ENCODE data around the gene FOSL2. TPM values are rescaled to one million over a fixed set of nuclear protein-coding genes. Genes with fewer than 3 reads are reported as not detected.
A peak's percentile ranks its signal among the peaks of the same experiment; 100 is the strongest.

The FOSL2 gene
- total RNA-seq = 10 to 100 TPM; 44.5 to 52.5 TPM

- peaks cover 6% of the 10 kb centered on the region for H3K36me3 Mint-ChIP-seq
- peaks cover 25 to 38% of the 10 kb centered on the region in 2 donors for H3K4me1 Mint-ChIP-seq (ENCODE audit: low read depth in 2 of 2)
- H3K27me3 Mint-ChIP-seq = no peaks in the 10 kb centered on the region
- DNase-seq (ENCODE audit: low spot score) (peak; percentile 97), ATAC-seq (peak; percentile 88 to 91)
- H3K9me3 Mint-ChIP-seq = no peaks in the 10 kb centered on the region
- H3K4me3 Mint-ChIP-seq = peak within 1 kb of the TSS; percentile 91
- peak within 1 kb of the TSS in 1 of 2 donors; percentile 91 for H3K27ac Mint-ChIP-seq
Measured at GRCh38 chr2:28392297-28393113, at the start of gene FOSL2. TSS of gene FOSL2 (plus strand) at chr2:28392858. CDS start at chr2:28393721, 863 bp downstream.

GRCh38 chr2:28343184-28343942, 49.3 kb upstream of the FOSL2 start:
- peak overlapping the region in 1 of 2 donors; percentile 50 for H3K27ac Mint-ChIP-seq

GRCh38 chr2:28343971-28344715, 48.5 kb upstream of the FOSL2 start:
- peaks cover 13 to 14% of the 10 kb centered on the region in 2 donors for H3K4me1 Mint-ChIP-seq (ENCODE audit: low read depth in 2 of 2)
- ATAC-seq = no peak
- DNase-seq (ENCODE audit: low spot score) = no peak
- H3K27ac Mint-ChIP-seq = no peak overlapping the region
- peaks cover 2% of the 10 kb centered on the region for H3K36me3 Mint-ChIP-seq
- H3K27me3 Mint-ChIP-seq = no peaks in the 10 kb centered on the region
- no peak overlapping the region for H3K4me3 Mint-ChIP-seq
- no peaks in the 10 kb centered on the region for H3K9me3 Mint-ChIP-seq

More at GRCh38 chr2:28343184-28343942, 49.3 kb upstream of the FOSL2 start:
- no peak for DNase-seq (ENCODE audit: low spot score)
- no peaks in the 10 kb centered on the region for H3K27me3 Mint-ChIP-seq
- no peak overlapping the region for H3K4me3 Mint-ChIP-seq
- ATAC-seq = no peak
- H3K36me3 Mint-ChIP-seq = peaks cover 4% of the 10 kb centered on the region
- H3K4me1 Mint-ChIP-seq (ENCODE audit: low read depth in 2 of 2) = peaks cover 11 to 16% of the 10 kb centered on the region in 2 donors
- H3K9me3 Mint-ChIP-seq = no peaks in the 10 kb centered on the region

GRCh38 chr2:28344756-28345373, 47.8 kb upstream of the FOSL2 start:
- peaks cover 15 to 17% of the 10 kb centered on the region in 2 donors for H3K4me1 Mint-ChIP-seq (ENCODE audit: low read depth in 2 of 2)
- DNase-seq (ENCODE audit: low spot score) = no peak
- H3K4me3 Mint-ChIP-seq = no peak overlapping the region
- no peaks in the 10 kb centered on the region for H3K27me3 Mint-ChIP-seq
- no peaks in the 10 kb centered on the region for H3K9me3 Mint-ChIP-seq
- H3K36me3 Mint-ChIP-seq = no peaks in the 10 kb centered on the region
- peak overlapping the region in 1 of 2 donors; percentile 14 for H3K27ac Mint-ChIP-seq
- ATAC-seq = no peak

- peaks cover 15 to 16% of the 10 kb centered on the region in 2 donors for H3K4me1 Mint-ChIP-seq (ENCODE audit: low read depth in 2 of 2)
- H3K4me3 Mint-ChIP-seq = no peak overlapping the region
- H3K9me3 Mint-ChIP-seq = no peaks in the 10 kb centered on the region
- no peaks in the 10 kb centered on the region for H3K36me3 Mint-ChIP-seq
- DNase-seq (ENCODE audit: low spot score) (no peak), ATAC-seq (no peak)
- H3K27ac Mint-ChIP-seq = peak overlapping the region in 1 of 2 donors; percentile 14
- H3K27me3 Mint-ChIP-seq = no peaks in the 10 kb centered on the region
Measured at GRCh38 chr2:28345619-28346018, 47.0 kb upstream of the FOSL2 start.

- ATAC-seq (no peak), DNase-seq (ENCODE audit: low spot score) (no peak)
- H3K4me1 Mint-ChIP-seq (ENCODE audit: low read depth in 2 of 2) = peaks cover 12 to 13% of the 10 kb centered on the region in 2 donors
- no peaks in the 10 kb centered on the region for H3K36me3 Mint-ChIP-seq
- H3K9me3 Mint-ChIP-seq = no peaks in the 10 kb centered on the region
- H3K27me3 Mint-ChIP-seq = no peaks in the 10 kb centered on the region
- peak overlapping the region; percentile 76 to 91 for H3K27ac Mint-ChIP-seq
- peak overlapping the region; percentile 12 for H3K4me3 Mint-ChIP-seq
Measured at GRCh38 chr2:28346587-28346986, 46.1 kb upstream of the FOSL2 start.

GRCh38 chr2:28347193-28347592, 45.5 kb upstream of the FOSL2 start:
- peak overlapping the region; percentile 76 to 91 for H3K27ac Mint-ChIP-seq
- peak overlapping the region; percentile 71 for H3K4me3 Mint-ChIP-seq
- H3K27me3 Mint-ChIP-seq = no peaks in the 10 kb centered on the region
- ATAC-seq (no peak), DNase-seq (ENCODE audit: low spot score) (no peak)
- H3K36me3 Mint-ChIP-seq = no peaks in the 10 kb centered on the region
- peaks cover 12 to 16% of the 10 kb centered on the region in 2 donors for H3K4me1 Mint-ChIP-seq (ENCODE audit: low read depth in 2 of 2)
- no peaks in the 10 kb centered on the region for H3K9me3 Mint-ChIP-seq

GRCh38 chr2:28347596-28347995, 45.1 kb upstream of the FOSL2 start:
- Mint-ChIP-seq H3K4me1 (ENCODE audit: low read depth in 2 of 2) (peaks cover 12 to 18% of the 10 kb centered on the region in 2 donors), H3K36me3 (no peaks in the 10 kb centered on the region), H3K9me3 (no peaks in the 10 kb centered on the region), H3K27me3 (no peaks in the 10 kb centered on the region), H3K4me3 (peak overlapping the region; percentile 71), H3K27ac (peak overlapping the region; percentile 76 to 91)
- no peak for DNase-seq (ENCODE audit: low spot score)
- ATAC-seq = no peak

- DNase-seq (ENCODE audit: low spot score) (peak; percentile 74), ATAC-seq (peak; percentile 77 to 90)
Measured at GRCh38 chr2:28348149-28348567, 44.5 kb upstream of the FOSL2 start.

GRCh38 chr2:28348921-28349320, 43.7 kb upstream of the FOSL2 start:
- Mint-ChIP-seq H3K27ac (peak overlapping the region; percentile 76 to 91), H3K4me3 (peak overlapping the region; percentile 36), H3K4me1 (ENCODE audit: low read depth in 2 of 2) (peaks cover 12 to 21% of the 10 kb centered on the region in 2 donors)

More at GRCh38 chr2:28348149-28348567, 44.5 kb upstream of the FOSL2 start:
- Mint-ChIP-seq H3K27ac (peak overlapping the region; percentile 76 to 91), H3K4me1 (ENCODE audit: low read depth in 2 of 2) (peaks cover 12 to 21% of the 10 kb centered on the region in 2 donors), H3K27me3 (no peaks in the 10 kb centered on the region), H3K36me3 (no peaks in the 10 kb centered on the region), H3K9me3 (no peaks in the 10 kb centered on the region), H3K4me3 (peak overlapping the region; percentile 6)

GRCh38 chr2:28349546-28350165, 43.0 kb upstream of the FOSL2 start:
- DNase-seq (ENCODE audit: low spot score) (no peak), ATAC-seq (no peak)
- Mint-ChIP-seq H3K27ac (peak overlapping the region; percentile 76 to 91), H3K9me3 (no peaks in the 10 kb centered on the region), H3K4me3 (no peak overlapping the region), H3K27me3 (no peaks in the 10 kb centered on the region), H3K36me3 (no peaks in the 10 kb centered on the region), H3K4me1 (ENCODE audit: low read depth in 2 of 2) (peaks cover 12 to 21% of the 10 kb centered on the region in 2 donors)

More at GRCh38 chr2:28348921-28349320, 43.7 kb upstream of the FOSL2 start:
- Mint-ChIP-seq H3K36me3 (no peaks in the 10 kb centered on the region), H3K9me3 (no peaks in the 10 kb centered on the region), H3K27me3 (no peaks in the 10 kb centered on the region)
- ATAC-seq = no peak
- DNase-seq (ENCODE audit: low spot score) = no peak

- DNase-seq (ENCODE audit: low spot score) = no peak
- H3K27me3 Mint-ChIP-seq = no peaks in the 10 kb centered on the region
- no peak for ATAC-seq
- no peak overlapping the region for H3K4me3 Mint-ChIP-seq
- H3K36me3 Mint-ChIP-seq = no peaks in the 10 kb centered on the region
- no peaks in the 10 kb centered on the region for H3K9me3 Mint-ChIP-seq
- H3K4me1 Mint-ChIP-seq (ENCODE audit: low read depth in 2 of 2) = peaks cover 12 to 21% of the 10 kb centered on the region in 2 donors
- H3K27ac Mint-ChIP-seq = no peak overlapping the region
Measured at GRCh38 chr2:28350196-28350595, 42.5 kb upstream of the FOSL2 start.
